ENCODE measurements around the gene FCHO1.

- TF ChIP-seq, protein P1, sequence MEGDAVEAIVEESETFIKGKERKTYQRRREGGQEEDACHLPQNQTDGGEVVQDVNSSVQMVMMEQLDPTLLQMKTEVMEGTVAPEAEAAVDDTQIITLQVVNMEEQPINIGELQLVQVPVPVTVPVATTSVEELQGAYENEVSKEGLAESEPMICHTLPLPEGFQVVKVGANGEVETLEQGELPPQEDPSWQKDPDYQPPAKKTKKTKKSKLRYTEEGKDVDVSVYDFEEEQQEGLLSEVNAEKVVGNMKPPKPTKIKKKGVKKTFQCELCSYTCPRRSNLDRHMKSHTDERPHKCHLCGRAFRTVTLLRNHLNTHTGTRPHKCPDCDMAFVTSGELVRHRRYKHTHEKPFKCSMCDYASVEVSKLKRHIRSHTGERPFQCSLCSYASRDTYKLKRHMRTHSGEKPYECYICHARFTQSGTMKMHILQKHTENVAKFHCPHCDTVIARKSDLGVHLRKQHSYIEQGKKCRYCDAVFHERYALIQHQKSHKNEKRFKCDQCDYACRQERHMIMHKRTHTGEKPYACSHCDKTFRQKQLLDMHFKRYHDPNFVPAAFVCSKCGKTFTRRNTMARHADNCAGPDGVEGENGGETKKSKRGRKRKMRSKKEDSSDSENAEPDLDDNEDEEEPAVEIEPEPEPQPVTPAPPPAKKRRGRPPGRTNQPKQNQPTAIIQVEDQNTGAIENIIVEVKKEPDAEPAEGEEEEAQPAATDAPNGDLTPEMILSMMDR (IDR thresholded peaks at IDR 0.05), result no peak
- TF ChIP-seq EZH2 (IDR thresholded peaks at IDR 0.05; ENCODE audit: borderline replicate concordance, insufficient read depth, low read depth, low read length, poor library complexity, severe bottlenecking), result no peak
Measured at GRCh38 chr19:17757125-17757524, 5.8 kb downstream of the FCHO1 start.

Measured in B cell (primary cell).